ENCODE results near the gene RAB7A. TPM values are rescaled to one million over a fixed set of nuclear protein-coding genes. Genes with fewer than 3 reads are reported as not detected.

RAB7A gene
- total RNA-seq, 1 donor from 2014 or later = 257 TPM

GRCh38 chr3:128786434-128787020 is 60.5 kb downstream of the RAB7A start:
- intact Hi-C loops (cut with micrococcal nuclease) = loop anchor here (1.0 kb wide), 1 partner anchor 9 kb away; no protein-coding TSS in a partner anchor

- intact Hi-C loops (cut with micrococcal nuclease) = loop anchor here (1.0 kb wide), 2 partner anchors 8 to 61 kb away; partner anchors contain the start of gene RAB7A
Observed at GRCh38 chr3:128787256-128788253, 61.6 kb downstream of the RAB7A start.

- intact Hi-C loops (cut with micrococcal nuclease) = loop anchor here (1.0 kb wide), 1 partner anchor 62 kb away; the partner anchor contains the start of gene RAB7A
Observed at GRCh38 chr3:128788268-128788869, 62.4 kb downstream of the RAB7A start.

GRCh38 chr3:128794067-128794768 is 68.2 kb downstream of the RAB7A start:
- intact Hi-C loops (cut with micrococcal nuclease) = loop anchor here (1.0 to 2.0 kb wide), 4 partner anchors 10 to 143 kb away; partner anchors contain the start of genes ACAD9 and RPN1

GRCh38 chr3:128794770-128795649 is 69.0 kb downstream of the RAB7A start:
- intact Hi-C loops (cut with micrococcal nuclease) = loop anchor here (1.0 to 2.0 kb wide), 9 partner anchors 8 to 178 kb away; partner anchors contain the start of genes ACAD9, RAB7A and RPN1

- intact Hi-C loops (cut with micrococcal nuclease) = loop anchor here (1.0 to 5.0 kb wide), 6 partner anchors 10 to 643 kb away; partner anchors contain the start of genes CNBP, COPG1 and IFT122
Observed at GRCh38 chr3:128799653-128800052, 73.7 kb downstream of the RAB7A start.

- intact Hi-C loops (cut with micrococcal nuclease) = loop anchor here (1.0 to 5.0 kb wide), 6 partner anchors 11 to 642 kb away; partner anchors contain the start of genes CNBP, COPG1 and IFT122
Observed at GRCh38 chr3:128800241-128801187, 74.5 kb downstream of the RAB7A start.

GRCh38 chr3:128801779-128802380 is 75.9 kb downstream of the RAB7A start:
- intact Hi-C loops (cut with micrococcal nuclease) = loop anchor here (5.0 kb wide), 5 partner anchors 355 to 640 kb away; partner anchors contain the start of genes CNBP, COPG1 and IFT122

GRCh38 chr3:128803307-128803706 is 77.3 kb downstream of the RAB7A start:
- intact Hi-C loops (cut with micrococcal nuclease) = loop anchor here (5.0 kb wide), 5 partner anchors 356 to 639 kb away; partner anchors contain the start of genes CNBP, COPG1 and IFT122

- intact Hi-C loops (cut with micrococcal nuclease) = loop anchor here (1.0 to 5.0 kb wide), 15 partner anchors 9 to 649 kb away; partner anchors contain the start of genes ACAD9, CNBP, COPG1 and IFT122
Observed at GRCh38 chr3:128804017-128804810, 78.2 kb downstream of the RAB7A start.

GRCh38 chr3:128804811-128805155 is 78.8 kb downstream of the RAB7A start:
- intact Hi-C loops (cut with micrococcal nuclease) = loop anchor here (1.0 to 5.0 kb wide), 15 partner anchors 9 to 650 kb away; partner anchors contain the start of genes ACAD9, CNBP, COPG1 and IFT122

GRCh38 chr3:128805772-128806171 is 79.8 kb downstream of the RAB7A start:
- intact Hi-C loops (cut with micrococcal nuclease) = loop anchor here (2.0 kb wide), 2 partner anchors 315 to 651 kb away; partner anchors contain the start of gene RAB43

- intact Hi-C loops (cut with micrococcal nuclease) = no loop called here
Observed at GRCh38 chr3:128806588-128806987, 80.6 kb downstream of the RAB7A start.

GRCh38 chr3:128807186-128807830 is 81.3 kb downstream of the RAB7A start:
- intact Hi-C loops (cut with micrococcal nuclease) = no loop called here

GRCh38 chr3:128808672-128809071 is 82.7 kb downstream of the RAB7A start:
- intact Hi-C loops (cut with micrococcal nuclease) = no loop called here

GRCh38 chr3:128813097-128813496 is 87.1 kb downstream of the RAB7A start:
- intact Hi-C loops (cut with micrococcal nuclease) = no loop called here
